Prostate gland (tissue), 2 donors: ENCODE results near the gene HSF2.

Source experiments
- POLR2A ChIP-seq: fragments of 450-650 bp; IDR thresholded peaks from one replicate; pipeline ENCODE4 v1.6.1; 2016; ENCODE audit warnings: antibody characterized with exemption, mild to moderate bottlenecking
- POLR2AphosphoS5 ChIP-seq: sonication (generic); formaldehyde crosslinking; IDR thresholded peaks from one replicate; pipeline ENCODE4 v1.6.1; 2017; ENCODE audit warnings: antibody characterized with exemption
- TF ChIP-seq, protein P1 (sequence below), 4 experiments: fragments of 200-600 bp in 2 of 4; fragments of 450-650 bp in 2 of 4; sonication (generic) in 2 of 4; IDR thresholded peaks; 1 replicate in 3 of 4; 2 replicates in 1 of 4; pipeline ENCODE4 v1.5.1; 2016 to 2019; ENCODE audit warnings: antibody characterized with exemption in 4 of 4, mild to moderate bottlenecking in 2 of 4, moderate library complexity in 2 of 4

DNA sequence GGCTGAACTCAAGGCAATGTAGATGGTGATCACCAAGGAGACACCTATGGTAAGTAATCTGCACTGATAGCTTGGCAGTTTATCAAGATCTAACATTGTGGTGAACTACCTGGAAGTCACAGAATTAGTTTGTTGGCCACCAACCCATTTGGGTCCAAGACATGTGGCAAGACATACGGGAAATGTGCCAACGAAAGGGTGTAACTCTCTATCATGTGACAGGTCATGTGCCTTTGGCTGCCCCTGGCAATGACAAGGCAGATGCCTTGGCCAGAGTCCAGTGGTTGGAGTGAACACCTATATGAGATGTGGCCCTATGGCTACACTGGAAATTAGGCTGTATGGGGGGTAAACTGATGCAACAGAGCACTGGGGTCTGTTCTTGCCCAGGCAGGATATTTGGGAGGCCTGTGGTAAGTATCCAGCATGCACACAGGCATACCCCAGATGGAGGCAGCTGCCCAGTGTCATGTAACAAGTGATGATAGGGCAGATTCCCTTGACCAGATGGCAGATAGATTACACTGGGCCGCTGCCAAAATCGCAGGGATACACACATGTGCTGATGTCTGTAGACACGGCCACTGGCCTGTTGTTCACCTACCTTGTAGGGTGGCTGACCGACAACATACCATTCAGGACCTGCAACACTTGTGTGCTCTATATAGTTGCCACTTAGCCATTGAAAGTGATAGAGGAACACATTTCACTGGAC lies 35.5 kb upstream of the HSF2 start:
- no peak for TF ChIP-seq POLR2A
- TF ChIP-seq, protein P1, sequence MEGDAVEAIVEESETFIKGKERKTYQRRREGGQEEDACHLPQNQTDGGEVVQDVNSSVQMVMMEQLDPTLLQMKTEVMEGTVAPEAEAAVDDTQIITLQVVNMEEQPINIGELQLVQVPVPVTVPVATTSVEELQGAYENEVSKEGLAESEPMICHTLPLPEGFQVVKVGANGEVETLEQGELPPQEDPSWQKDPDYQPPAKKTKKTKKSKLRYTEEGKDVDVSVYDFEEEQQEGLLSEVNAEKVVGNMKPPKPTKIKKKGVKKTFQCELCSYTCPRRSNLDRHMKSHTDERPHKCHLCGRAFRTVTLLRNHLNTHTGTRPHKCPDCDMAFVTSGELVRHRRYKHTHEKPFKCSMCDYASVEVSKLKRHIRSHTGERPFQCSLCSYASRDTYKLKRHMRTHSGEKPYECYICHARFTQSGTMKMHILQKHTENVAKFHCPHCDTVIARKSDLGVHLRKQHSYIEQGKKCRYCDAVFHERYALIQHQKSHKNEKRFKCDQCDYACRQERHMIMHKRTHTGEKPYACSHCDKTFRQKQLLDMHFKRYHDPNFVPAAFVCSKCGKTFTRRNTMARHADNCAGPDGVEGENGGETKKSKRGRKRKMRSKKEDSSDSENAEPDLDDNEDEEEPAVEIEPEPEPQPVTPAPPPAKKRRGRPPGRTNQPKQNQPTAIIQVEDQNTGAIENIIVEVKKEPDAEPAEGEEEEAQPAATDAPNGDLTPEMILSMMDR (IDR thresholded peaks at IDR 0.05): no peak
- TF ChIP-seq POLR2AphosphoS5: no peak
